ENCODE measurements around the gene SELPLG. TPM values are rescaled to one million over a fixed set of nuclear protein-coding genes. Genes with fewer than 3 reads are reported as not detected.
"Not testable (repeated sequence)": the region's sequence is repeated elsewhere in the genome, so short reads cannot be mapped to it uniquely, and the experiment has no call there.

SELPLG gene
- total RNA-seq, 4 donors from 2014 or later, result 0.19 to 5.0 (median 2.6) TPM

GRCh38 chr12:108666401-108666881 is 32.7 kb upstream of the SELPLG start:
- H3K27ac ChIP-seq, result peak overlapping the region; percentile 79 to 84 (median 84)
- no peak overlapping the region for H3K4me3 ChIP-seq
- no peak for TF ChIP-seq POLR2A (IDR thresholded peaks at IDR 0.05)
- no peak for TF ChIP-seq CTCF (IDR thresholded peaks at IDR 0.05 in 4 of 5, conservative IDR thresholded peaks at IDR 0.05 in 1 of 5)
- H3K9me3 ChIP-seq, result no peaks in the 10 kb centered on the region
- peak; percentile 73 to 77 for DNase-seq
- in situ Hi-C loops (cut with MboI; ENCODE audit: low sequenced_read_pairs in 4 of 4) (loop anchor here in 3 of 4 donors (5.0 to 25.0 kb wide), 5 partner anchors 58 to 421 kb away; partner anchors contain the start of genes ALKBH2 (in 1 of the 3), SSH1 (in 1 of the 3) and UNG (in 1 of the 3)), intact Hi-C loops (cut with DNase I; ENCODE audit: low total_unique reads) (loop anchor here (1.0 to 2.0 kb wide), 2 partner anchors 18 to 137 kb away; no protein-coding TSS in a partner anchor)
- H3K27me3 ChIP-seq, result no peaks in the 10 kb centered on the region
- H3K4me1 ChIP-seq, result peaks cover 59 to 64% of the 10 kb centered on the region in 2 donors
- ATAC-seq, result peak; percentile 53 to 74
- H3K36me3 ChIP-seq, result peaks cover 0 to 6% of the 10 kb centered on the region in 2 donors

- intact Hi-C loops (cut with DNase I; ENCODE audit: low total_unique reads), result loop anchor here (1.0 to 2.0 kb wide), 3 partner anchors 19 to 138 kb away; partner anchors contain the start of gene CORO1C
- TF ChIP-seq CTCF (IDR thresholded peaks at IDR 0.05 in 4 of 5, conservative IDR thresholded peaks at IDR 0.05 in 1 of 5) (no peak), POLR2A (IDR thresholded peaks at IDR 0.05) (no peak)
- Histone ChIP-seq H3K4me3 (no peak overlapping the region), H3K36me3 (peaks cover 0 to 6% of the 10 kb centered on the region in 2 donors), H3K4me1 (peaks cover 56 to 62% of the 10 kb centered on the region in 2 donors), H3K27ac (peak overlapping the region; percentile 79 to 84 (median 84)), H3K9me3 (no peaks in the 10 kb centered on the region), H3K27me3 (no peaks in the 10 kb centered on the region)
- no peak for DNase-seq
- in situ Hi-C loops (cut with MboI; ENCODE audit: low sequenced_read_pairs in 4 of 4), result loop anchor here in 3 of 4 donors (5.0 to 25.0 kb wide), 5 partner anchors 59 to 422 kb away; partner anchors contain the start of genes ALKBH2 (in 1 of the 3), SSH1 (in 1 of the 3) and UNG (in 1 of the 3)
- peak; percentile 26 to 27 for ATAC-seq
Measured at GRCh38 chr12:108665608-108666202, 32.0 kb upstream of the SELPLG start.

GRCh38 chr12:108664338-108665258 is 30.9 kb upstream of the SELPLG start:
- DNase-seq (peak; percentile 84 to 92), ATAC-seq (peak; percentile 86 to 97)
- peak; percentile 93 to 98 (median 95) for TF ChIP-seq CTCF (IDR thresholded peaks at IDR 0.05 in 4 of 5, conservative IDR thresholded peaks at IDR 0.05 in 1 of 5)
- TF ChIP-seq POLR2A (IDR thresholded peaks at IDR 0.05), result no peak
- intact Hi-C loops (cut with DNase I; ENCODE audit: low total_unique reads) (loop anchor here (1.0 to 5.0 kb wide), 3 partner anchors 67 to 288 kb away; partner anchors contain the start of gene CORO1C), in situ Hi-C loops (cut with MboI; ENCODE audit: low sequenced_read_pairs in 4 of 4) (loop anchor here (5.0 to 25.0 kb wide), 5 partner anchors 60 to 423 kb away; partner anchors contain the start of genes ALKBH2 (in 1 of the 4), SSH1 (in 1 of the 4) and UNG (in 1 of the 4))
- H3K27ac ChIP-seq, result peak overlapping the region; percentile 79 to 84 (median 84)
- H3K27me3 ChIP-seq, result no peaks in the 10 kb centered on the region
- no peaks in the 10 kb centered on the region for H3K9me3 ChIP-seq
- peak overlapping the region in 1 of 4 donors; percentile 12 for H3K4me3 ChIP-seq
- peaks cover 0 to 6% of the 10 kb centered on the region in 2 donors for H3K36me3 ChIP-seq
- peaks cover 51 to 57% of the 10 kb centered on the region in 2 donors for H3K4me1 ChIP-seq

DNA sequence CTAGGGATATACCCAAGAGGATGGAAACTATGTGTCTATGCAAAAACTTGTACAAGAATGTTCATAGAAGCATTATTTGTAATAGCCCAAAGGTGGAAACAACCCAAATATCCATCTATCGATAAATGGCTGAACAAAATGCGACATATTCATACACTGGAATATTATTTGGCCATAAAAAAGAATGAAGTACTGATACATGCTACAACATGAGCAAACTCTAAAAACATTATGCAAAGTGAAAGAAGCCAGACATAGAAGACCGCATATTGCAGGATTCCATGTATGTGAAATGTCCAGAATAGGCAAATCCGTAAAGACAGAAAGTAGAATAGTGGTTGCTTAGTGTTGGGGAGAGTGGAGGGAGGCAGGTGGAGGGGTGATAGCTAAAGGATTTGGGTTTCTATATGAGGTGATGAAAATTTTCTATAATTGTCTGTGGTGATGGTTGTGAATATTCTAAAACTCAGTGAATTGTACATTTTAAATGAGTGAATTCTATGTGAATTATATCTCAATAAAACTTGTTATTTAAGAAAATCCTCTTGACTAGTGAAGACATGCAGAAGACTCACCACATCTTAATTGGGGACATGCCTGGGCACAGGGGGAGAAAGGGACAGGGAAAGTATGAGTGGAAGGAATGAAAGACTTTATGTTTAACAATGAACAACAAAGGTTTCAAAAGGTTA is 29.8 kb upstream of the SELPLG start:
- in situ Hi-C loops (cut with MboI; ENCODE audit: low sequenced_read_pairs in 4 of 4), result loop anchor here (5.0 to 25.0 kb wide), 5 partner anchors 61 to 424 kb away; partner anchors contain the start of genes ALKBH2 (in 1 of the 4), SSH1 (in 1 of the 4) and UNG (in 1 of the 4)
- Histone ChIP-seq H3K27me3 (no peaks in the 10 kb centered on the region), H3K27ac (peak overlapping the region; percentile 79 to 84 (median 84)), H3K4me3 (no peak overlapping the region), H3K36me3 (peaks cover 0 to 12% of the 10 kb centered on the region in 2 donors), H3K9me3 (no peaks in the 10 kb centered on the region), H3K4me1 (peaks cover 46% of the 10 kb centered on the region in 2 donors)
- TF ChIP-seq CTCF (IDR thresholded peaks at IDR 0.05 in 4 of 5, conservative IDR thresholded peaks at IDR 0.05 in 1 of 5), result no peak
- TF ChIP-seq POLR2A (IDR thresholded peaks at IDR 0.05), result no peak
- DNase-seq (no peak), ATAC-seq (no peak)
- intact Hi-C loops (cut with DNase I; ENCODE audit: low total_unique reads), result loop anchor here (1.0 to 5.0 kb wide), 2 partner anchors 191 to 289 kb away; no protein-coding TSS in a partner anchor

DNA sequence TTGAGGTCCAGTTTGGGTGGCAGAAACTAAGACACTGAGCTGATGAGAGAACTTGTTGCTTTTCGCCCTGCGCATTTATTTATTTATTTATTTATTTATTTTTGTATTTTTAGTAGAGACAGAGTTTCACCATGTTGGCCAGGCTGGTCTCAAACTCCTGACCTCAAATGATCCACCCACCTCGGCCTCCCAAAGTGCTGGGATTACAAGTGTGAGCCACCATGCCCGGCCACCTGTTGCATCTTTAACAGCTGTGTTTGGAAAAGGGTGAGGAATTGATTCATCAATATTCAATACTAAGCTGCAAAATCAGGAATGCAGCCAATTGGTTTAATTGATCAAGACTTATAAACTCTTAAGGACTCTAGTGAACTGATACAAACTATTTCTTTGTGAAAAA is 24.4 kb upstream of the SELPLG start:
- H3K4me1 ChIP-seq; H3K9me3 ChIP-seq; ATAC-seq; H3K4me3 ChIP-seq; H3K27me3 ChIP-seq; H3K27ac ChIP-seq; DNase-seq; intact Hi-C loops (cut with DNase I; ENCODE audit: low total_unique reads): not testable (repeated sequence)
- peaks cover 4 to 50% of the 10 kb centered on the region in 2 donors for H3K36me3 ChIP-seq
- in situ Hi-C loops (cut with MboI; ENCODE audit: low sequenced_read_pairs in 4 of 4), result loop anchor here in 1 of 4 donors (25.0 kb wide), 1 partner anchor 429 kb away; the partner anchor contains the start of genes ALKBH2 and UNG
